NCI-H1105 treated with DMSO at 0.1 percent for 48 hours (cell line): Measurements from ENCODE around the gene GNAI3.

Experiments
- DNase-seq: peaks from one replicate; lab custom pipeline; 2025; lab: John Stamatoyannopoulos, UW

Gene GNAI3

GRCh38 chr1:109548321-109549267, at the start of gene GNAI3:
Gene GNAI3, plus strand, starts transcription at chr1:109548615. Its CDS starts 106 bp downstream, at chr1:109548721.
- DNase-seq, result peak; percentile 93

GRCh38 chr1:109499081-109499480, 49.3 kb upstream of the GNAI3 start:
- DNase-seq, result no peak

- DNase-seq, result peak; percentile 2
Observed at GRCh38 chr1:109499661-109500536, 48.5 kb upstream of the GNAI3 start.

GRCh38 chr1:109500941-109501381, 47.5 kb upstream of the GNAI3 start:
- DNase-seq, result no peak

- no peak for DNase-seq
Observed at GRCh38 chr1:109501644-109502363, 46.6 kb upstream of the GNAI3 start.

- no peak for DNase-seq
Observed at GRCh38 chr1:109502364-109502851, 46.0 kb upstream of the GNAI3 start.

GRCh38 chr1:109503935-109504334, 44.5 kb upstream of the GNAI3 start:
- no peak for DNase-seq

GRCh38 chr1:109504974-109505373, 43.4 kb upstream of the GNAI3 start:
- DNase-seq, result no peak

- DNase-seq, result no peak
Observed at GRCh38 chr1:109508001-109508872, 40.2 kb upstream of the GNAI3 start.

GRCh38 chr1:109508873-109509175, 39.6 kb upstream of the GNAI3 start:
- no peak for DNase-seq

- DNase-seq, result peak; percentile 63
Observed at GRCh38 chr1:109509176-109510134, 39.0 kb upstream of the GNAI3 start, which contains the start of gene AMIGO1. Gene AMIGO1, minus strand, starts transcription at chr1:109509727. Its CDS starts 815 bp downstream, at chr1:109508912.

GRCh38 chr1:109513110-109513710, 35.2 kb upstream of the GNAI3 start:
- peak; percentile 67 for DNase-seq

GRCh38 chr1:109514846-109515245, 33.6 kb upstream of the GNAI3 start:
- no peak for DNase-seq

- no peak for DNase-seq
Observed at GRCh38 chr1:109516872-109517271, 31.5 kb upstream of the GNAI3 start.

GRCh38 chr1:109517337-109517736, 31.1 kb upstream of the GNAI3 start:
- no peak for DNase-seq

GRCh38 chr1:109521002-109521951, 27.1 kb upstream of the GNAI3 start:
- no peak for DNase-seq

GRCh38 chr1:109522026-109522425, 26.4 kb upstream of the GNAI3 start:
- no peak for DNase-seq

GRCh38 chr1:109523706-109524105, 24.7 kb upstream of the GNAI3 start:
- no peak for DNase-seq
